PC-9 (cell line): ENCODE measurements around the gene ASB10.

Experiments used
- CTCF ChIP-seq: fragments of 200-600 bp; sonication (generic); conservative IDR thresholded peaks from 2 replicates; pipeline ENCODE4 v1.6.1; 2017; ENCODE audit warnings: mixed run types, antibody characterized with exemption, mild to moderate bottlenecking, moderate library complexity
- EZH2 ChIP-seq: fragments of 200-600 bp; sonication (generic); IDR thresholded peaks from 2 replicates; pipeline ENCODE4 v1.8.0; 2017; ENCODE audit warnings: antibody characterized with exemption, low read depth

GRCh38 chr7:151150388-151150787 is 36.7 kb downstream of the ASB10 start:
- TF ChIP-seq CTCF (no peak), EZH2 (no peak)
